Measurements from ENCODE around the gene SMIM10L1.

SMIM10L1 gene

GRCh38 chr12:11186837-11187236 is 15.8 kb downstream of the SMIM10L1 start, which contains the start of gene TAS2R42:
Gene TAS2R42, minus strand, starts transcription at chr12:11186937. Its CDS starts 0 bp downstream, at chr12:11186937.
- no peak for DNase-seq (ENCODE audit: low read depth)

- DNase-seq (ENCODE audit: low read depth): no peak
Measured at GRCh38 chr12:11202811-11203210, 31.8 kb downstream of the SMIM10L1 start.

GRCh38 chr12:11204173-11204572 is 33.2 kb downstream of the SMIM10L1 start:
- DNase-seq (ENCODE audit: low read depth): no peak

GRCh38 chr12:11209113-11209512 is 38.1 kb downstream of the SMIM10L1 start:
- no peak for DNase-seq (ENCODE audit: low read depth)
